Activated T-helper 1 cell treated with anti-CD3 and anti-CD28 coated beads, Interleukin-12 subunit alpha, Interleukin-12 subunit beta, Interleukin-2, Interleukin-4 antibody, amounts not matched to agents 30 ng/mL and 10 ng/mL and 1 ng/mL, durations not matched to agents 14 hours and 24 hours and 36 hours (primary cell): ENCODE results near the gene RPGRIP1. TPM values are rescaled to one million over a fixed set of nuclear protein-coding genes. Genes with fewer than 3 reads are reported as not detected.
"Not testable (repeated sequence)": the region's sequence is repeated elsewhere in the genome, so short reads cannot be mapped to it uniquely, and the experiment has no call there.

Experiments
- DNase-seq: peaks from one replicate; pipeline ENCODE4 v3.0.0; 2021; ENCODE audit warnings: low spot score
- H3K27ac Mint-ChIP-seq: one replicate; pipeline ENCODE4 v1.8.0; 2021; ENCODE audit warnings: mild to moderate bottlenecking, mixed read lengths
- H3K27me3 Mint-ChIP-seq: one replicate; pipeline ENCODE4 v1.8.0; 2022; ENCODE audit warnings: mild to moderate bottlenecking, moderate library complexity, mixed read lengths; ENCODE audit not compliant: insufficient read depth
- H3K36me3 Mint-ChIP-seq: one replicate; pipeline ENCODE4 v1.8.0; 2021; ENCODE audit warnings: low read depth, mixed read lengths
- H3K4me1 Mint-ChIP-seq: one replicate; pipeline ENCODE4 v1.8.0; 2021; ENCODE audit warnings: low read depth, mixed read lengths
- H3K4me3 Mint-ChIP-seq: one replicate; pipeline ENCODE4 v1.8.0; 2021; ENCODE audit warnings: mild to moderate bottlenecking, moderate library complexity, mixed read lengths
- H3K9me3 Mint-ChIP-seq: one replicate; pipeline ENCODE4 v1.8.0; 2021; ENCODE audit warnings: mixed read lengths
- intact Hi-C: fragments of 100-400 bp; cut with micrococcal nuclease; formaldehyde crosslinking; loops from one replicate; pipeline ENCODE4 v1.15.1; 2024
- total RNA-seq: library from RNA; stranded (reverse); gene quantifications from 2 replicates; pipeline ENCODE4 v1.2.3, GENCODE V29; 2022

Gene RPGRIP1
- total RNA-seq, 1 donor from 2014 or later = not detected

GRCh38 chr14:21248739-21249411 lies 31.0 kb upstream of the RPGRIP1 start:
- peak overlapping the region; percentile 33 for H3K4me3 Mint-ChIP-seq
- H3K9me3 Mint-ChIP-seq = no peaks in the 10 kb centered on the region
- H3K4me1 Mint-ChIP-seq = peaks cover 27% of the 10 kb centered on the region
- H3K27ac Mint-ChIP-seq = no peak overlapping the region
- intact Hi-C loops = no loop called here
- H3K27me3 Mint-ChIP-seq = no peaks in the 10 kb centered on the region
- H3K36me3 Mint-ChIP-seq = peaks cover 61% of the 10 kb centered on the region
- no peak for DNase-seq

GRCh38 chr14:21251215-21251614 lies 28.7 kb upstream of the RPGRIP1 start:
- no peaks in the 10 kb centered on the region for H3K27me3 Mint-ChIP-seq
- no peak for DNase-seq
- H3K9me3 Mint-ChIP-seq = no peaks in the 10 kb centered on the region
- peaks cover 72% of the 10 kb centered on the region for H3K36me3 Mint-ChIP-seq
- intact Hi-C loops = no loop called here
- H3K4me3 Mint-ChIP-seq = no peak overlapping the region
- no peak overlapping the region for H3K27ac Mint-ChIP-seq
- H3K4me1 Mint-ChIP-seq = peaks cover 35% of the 10 kb centered on the region

GRCh38 chr14:21252149-21252548 lies 27.7 kb upstream of the RPGRIP1 start:
- no peaks in the 10 kb centered on the region for H3K27me3 Mint-ChIP-seq
- H3K9me3 Mint-ChIP-seq = no peaks in the 10 kb centered on the region
- H3K4me3 Mint-ChIP-seq = peak overlapping the region; percentile 28
- DNase-seq = no peak
- H3K4me1 Mint-ChIP-seq = peaks cover 44% of the 10 kb centered on the region
- peaks cover 73% of the 10 kb centered on the region for H3K36me3 Mint-ChIP-seq
- no peak overlapping the region for H3K27ac Mint-ChIP-seq
- intact Hi-C loops = no loop called here

GRCh38 chr14:21255385-21256101 lies 24.3 kb upstream of the RPGRIP1 start:
- peak overlapping the region; percentile 28 for H3K4me3 Mint-ChIP-seq
- intact Hi-C loops = loop anchor here (2.0 kb wide), 1 partner anchor 19 kb away; no protein-coding TSS in a partner anchor
- peak overlapping the region; percentile 67 for H3K27ac Mint-ChIP-seq
- H3K27me3 Mint-ChIP-seq = no peaks in the 10 kb centered on the region
- H3K36me3 Mint-ChIP-seq = peaks cover 69% of the 10 kb centered on the region
- no peak for DNase-seq
- H3K4me1 Mint-ChIP-seq = peaks cover 54% of the 10 kb centered on the region
- H3K9me3 Mint-ChIP-seq = no peaks in the 10 kb centered on the region

- H3K27me3 Mint-ChIP-seq, DNase-seq, H3K9me3 Mint-ChIP-seq, intact Hi-C loops, H3K27ac Mint-ChIP-seq: not testable (repeated sequence)
- Mint-ChIP-seq H3K4me3 (peak overlapping the region; percentile 28), H3K4me1 (peaks cover 53% of the 10 kb centered on the region), H3K36me3 (peaks cover 67% of the 10 kb centered on the region)
Observed at GRCh38 chr14:21256102-21256447, 23.8 kb upstream of the RPGRIP1 start.

GRCh38 chr14:21256539-21257393 lies 23.1 kb upstream of the RPGRIP1 start:
- peaks cover 60% of the 10 kb centered on the region for H3K4me1 Mint-ChIP-seq

GRCh38 chr14:21257394-21257909 lies 22.4 kb upstream of the RPGRIP1 start:
- H3K27me3 Mint-ChIP-seq = no peaks in the 10 kb centered on the region
- H3K4me1 Mint-ChIP-seq = peaks cover 61% of the 10 kb centered on the region
- DNase-seq = no peak
- peak overlapping the region; percentile 52 for H3K4me3 Mint-ChIP-seq
- no peaks in the 10 kb centered on the region for H3K9me3 Mint-ChIP-seq
- peak overlapping the region; percentile 80 for H3K27ac Mint-ChIP-seq
- intact Hi-C loops = no loop called here
- peaks cover 67% of the 10 kb centered on the region for H3K36me3 Mint-ChIP-seq

More at GRCh38 chr14:21256539-21257393, 23.1 kb upstream of the RPGRIP1 start:
- intact Hi-C loops = no loop called here
- Mint-ChIP-seq H3K4me3 (peak overlapping the region; percentile 52), H3K9me3 (no peaks in the 10 kb centered on the region), H3K27ac (peak overlapping the region; percentile 80), H3K36me3 (peaks cover 67% of the 10 kb centered on the region), H3K27me3 (no peaks in the 10 kb centered on the region)
- no peak for DNase-seq

- no peak for DNase-seq
- Mint-ChIP-seq H3K9me3 (no peaks in the 10 kb centered on the region), H3K27ac (no peak overlapping the region), H3K27me3 (no peaks in the 10 kb centered on the region), H3K4me1 (peaks cover 67% of the 10 kb centered on the region), H3K36me3 (peaks cover 70% of the 10 kb centered on the region), H3K4me3 (peak overlapping the region; percentile 39)
- intact Hi-C loops = no loop called here
Observed at GRCh38 chr14:21258005-21258888, 21.6 kb upstream of the RPGRIP1 start.

GRCh38 chr14:21258889-21259787 lies 20.7 kb upstream of the RPGRIP1 start:
- intact Hi-C loops = no loop called here
- Mint-ChIP-seq H3K36me3 (peaks cover 73% of the 10 kb centered on the region), H3K27ac (peak overlapping the region; percentile 67), H3K27me3 (no peaks in the 10 kb centered on the region), H3K4me3 (peak overlapping the region; percentile 41), H3K4me1 (peaks cover 76% of the 10 kb centered on the region), H3K9me3 (no peaks in the 10 kb centered on the region)
- DNase-seq = no peak

- Mint-ChIP-seq H3K36me3 (peaks cover 77% of the 10 kb centered on the region), H3K27me3 (no peaks in the 10 kb centered on the region), H3K4me1 (peaks cover 82% of the 10 kb centered on the region), H3K4me3 (peak overlapping the region; percentile 84), H3K9me3 (no peaks in the 10 kb centered on the region), H3K27ac (peak overlapping the region; percentile 29)
- no peak for DNase-seq
- intact Hi-C loops = loop anchor here (5.0 kb wide), 1 partner anchor 45 kb away; no protein-coding TSS in a partner anchor
Observed at GRCh38 chr14:21261824-21262223, 18.1 kb upstream of the RPGRIP1 start.

GRCh38 chr14:21262410-21262809 lies 17.5 kb upstream of the RPGRIP1 start:
- no peaks in the 10 kb centered on the region for H3K27me3 Mint-ChIP-seq
- H3K4me3 Mint-ChIP-seq = peak overlapping the region; percentile 84
- H3K9me3 Mint-ChIP-seq = no peaks in the 10 kb centered on the region
- no peak for DNase-seq
- peaks cover 74% of the 10 kb centered on the region for H3K36me3 Mint-ChIP-seq
- H3K4me1 Mint-ChIP-seq = peaks cover 80% of the 10 kb centered on the region
- peak overlapping the region; percentile 87 for H3K27ac Mint-ChIP-seq
- intact Hi-C loops = loop anchor here (5.0 kb wide), 1 partner anchor 45 kb away; no protein-coding TSS in a partner anchor
